ENCODE measurements around the gene MAPKAPK3. TPM values are rescaled to one million over a fixed set of nuclear protein-coding genes. Genes with fewer than 3 reads are reported as not detected.

Gene MAPKAPK3
- total and polyA plus RNA-seq, 2 of the 8 experiments (the other 6 are each of a cell fraction or from before 2014, with no cell fraction given): 65.4 to 99.8 TPM

GRCh38 chr3:50568947-50569749 lies 47.8 kb upstream of the MAPKAPK3 start, which contains the start of gene HEMK1 (continued):
- TF ChIP-seq, protein P1, sequence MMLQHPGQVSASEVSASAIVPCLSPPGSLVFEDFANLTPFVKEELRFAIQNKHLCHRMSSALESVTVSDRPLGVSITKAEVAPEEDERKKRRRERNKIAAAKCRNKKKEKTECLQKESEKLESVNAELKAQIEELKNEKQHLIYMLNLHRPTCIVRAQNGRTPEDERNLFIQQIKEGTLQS (IDR thresholded peaks at IDR 0.05; ENCODE audit: insufficient read depth, low read depth, low read length): 0 out of 2 replicates have a peak, but pooled peaks have one; percentile 9
- TF ChIP-seq FOSL1 (IDR thresholded peaks at IDR 0.05; ENCODE audit: insufficient read depth, low read depth, low read length): no peak
- TF ChIP-seq GABPA (IDR thresholded peaks at IDR 0.05; ENCODE audit: borderline replicate concordance, insufficient read depth, low read length): peak; percentile 96
- TF ChIP-seq HDAC6 (IDR thresholded peaks at IDR 0.05; ENCODE audit: low read depth, low read length): no peak
- peak; percentile 30 for TF ChIP-seq EGR1 (IDR thresholded peaks at IDR 0.05; ENCODE audit: borderline replicate concordance, low read depth, low read length)
- TF ChIP-seq TBP (IDR thresholded peaks at IDR 0.05; ENCODE audit: low read depth, low read length): peak; percentile 89
- no peak for TF ChIP-seq KDM1A (IDR thresholded peaks at IDR 0.05; ENCODE audit: borderline replicate concordance, low read length)
- TF ChIP-seq TAF7 (optimal IDR thresholded peaks at IDR 0.05; ENCODE audit: borderline replicate concordance, low read depth, low read length): peak; percentile 86
- TF ChIP-seq SIX5 (IDR thresholded peaks at IDR 0.05; ENCODE audit: low read depth, low read length): 0 out of 2 replicates have a peak, but pooled peaks have one; percentile 20
- no peak for TF ChIP-seq SIRT6 (IDR thresholded peaks at IDR 0.05; ENCODE audit: low read length)
- peak in 1 of 2 experiments; percentile 75; a peak in 1 of 4 replicates for TF ChIP-seq HDAC2 (IDR thresholded peaks at IDR 0.05; ENCODE audit: borderline replicate concordance in 1 of 2, low read depth in 2 of 2, low read length in 2 of 2)
- TF ChIP-seq, protein P2, sequence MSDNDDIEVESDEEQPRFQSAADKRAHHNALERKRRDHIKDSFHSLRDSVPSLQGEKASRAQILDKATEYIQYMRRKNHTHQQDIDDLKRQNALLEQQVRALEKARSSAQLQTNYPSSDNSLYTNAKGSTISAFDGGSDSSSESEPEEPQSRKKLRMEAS (IDR thresholded peaks at IDR 0.05): peak; percentile 55; the same call in 1 of the 2 replicates
- TF ChIP-seq POLR2A (IDR thresholded peaks at IDR 0.05; ENCODE audit: control extremely low read depth in 1 of 2, low read depth in 2 of 2, low read length in 2 of 2): peak in 1 of 2 experiments; percentile 25; a peak in 2 of 3 replicates
- peak in 1 of 2 experiments; percentile 90; a peak in 2 of 4 replicates for TF ChIP-seq SIN3A (conservative IDR thresholded peaks at IDR 0.05 in 1 of 2, IDR thresholded peaks at IDR 0.05 in 1 of 2; ENCODE audit: low read depth in 1 of 2, low read length in 2 of 2)
- peak; percentile 86 for TF ChIP-seq ASH2L (IDR thresholded peaks at IDR 0.05; ENCODE audit: low read length)
- TF ChIP-seq CREB1 (IDR thresholded peaks at IDR 0.05): peak; percentile 83
- peak; percentile 82 for TF ChIP-seq KDM4A (IDR thresholded peaks at IDR 0.05; ENCODE audit: low read depth, low read length, severe bottlenecking)
- TF ChIP-seq NRF1 (IDR thresholded peaks at IDR 0.05; ENCODE audit: low read depth, low read length): no peak
- 0 out of 2 replicates have a peak, but pooled peaks have one; percentile 3 for TF ChIP-seq JUN (IDR thresholded peaks at IDR 0.05; ENCODE audit: low read depth, low read length)
- no peak for TF ChIP-seq SUZ12 (IDR thresholded peaks at IDR 0.05; ENCODE audit: low read length)
- TF ChIP-seq RFX5 (IDR thresholded peaks at IDR 0.05; ENCODE audit: borderline replicate concordance, low read depth, low read length): no peak
- peak; percentile 52 for TF ChIP-seq SRF (IDR thresholded peaks at IDR 0.05; ENCODE audit: low read depth, low read length)
- TF ChIP-seq SP4 (IDR thresholded peaks at IDR 0.05; ENCODE audit: low read length): peak; percentile 79; the same call in 1 of the 2 replicates
- TF ChIP-seq SP2 (IDR thresholded peaks at IDR 0.05; ENCODE audit: low read length): no peak
